Fibroblast of villous mesenchyme (primary cell): ENCODE results near the gene ZNF296. TPM values are rescaled to one million over a fixed set of nuclear protein-coding genes. Genes with fewer than 3 reads are reported as not detected.
A peak's percentile ranks its signal among the peaks of the same experiment; 100 is the strongest.

Experiments used
- DNase-seq: peaks from one replicate; pipeline ENCODE4 v3.0.0-alpha.2; 2010; ENCODE audit warnings: low read depth
- H3K4me3 ChIP-seq: 2 replicates; pipeline ENCODE4 v1.5.1; 2011; ENCODE audit warnings: low read depth, mild to moderate bottlenecking, low read length
- CTCF ChIP-seq: IDR thresholded peaks from 2 replicates; pipeline ENCODE4 v1.5.1; 2012; ENCODE audit warnings: low read depth, mild to moderate bottlenecking, low read length; ENCODE audit not compliant: insufficient read depth
- total RNA-seq: library from RNA; depleted of rRNA; stranded (reverse); fragments of >200 nt; gene quantifications from 2 replicates; pipeline ENCODE4 v1.2.3, GENCODE V29; 2012

The ZNF296 gene
- total RNA-seq, 1 donor = under 0.01 TPM

- TF ChIP-seq CTCF = no peak
- DNase-seq = peak; percentile 39
- H3K4me3 ChIP-seq = no peak overlapping the region
Observed at GRCh38 chr19:45098521-45099466, 22.5 kb upstream of the ZNF296 start.

- DNase-seq = peak; percentile 96
- peak overlapping the region; percentile 13 for H3K4me3 ChIP-seq
- TF ChIP-seq CTCF = no peak
Observed at GRCh38 chr19:45097776-45098520, 21.7 kb upstream of the ZNF296 start.

GRCh38 chr19:45097450-45097775 lies 21.1 kb upstream of the ZNF296 start:
- TF ChIP-seq CTCF = no peak
- DNase-seq = no peak
- H3K4me3 ChIP-seq = no peak overlapping the region

GRCh38 chr19:45096700-45097099 lies 20.4 kb upstream of the ZNF296 start:
- TF ChIP-seq CTCF = no peak
- DNase-seq = no peak
- H3K4me3 ChIP-seq = no peak overlapping the region

- no peak for DNase-seq
Observed at GRCh38 chr19:45095496-45096413, 19.5 kb upstream of the ZNF296 start.

More at GRCh38 chr19:45095496-45096413, 19.5 kb upstream of the ZNF296 start:
- TF ChIP-seq CTCF = no peak
- no peak overlapping the region for H3K4me3 ChIP-seq
